ENCODE results near the gene YAF2.

The YAF2 gene

GRCh38 chr12:42109031-42109430, 129.0 kb downstream of the YAF2 start:
- Histone ChIP-seq H3K27me3 (ENCODE audit: low read depth) (no peaks in the 10 kb centered on the region), H3K36me3 (replicated peaks) (no peaks in the 10 kb centered on the region), H3K9me3 (no peaks in the 10 kb centered on the region), H3K4me1 (no peaks in the 10 kb centered on the region), H3K4me3 (no peak overlapping the region)
- in situ Hi-C loops (cut with MboI; ENCODE audit: low sequenced_read_pairs) = no loop called here
- no peak for DNase-seq (ENCODE audit: low spot score in 2 of 2)

All from HAP-1 (cell line).